ENCODE results near the gene CREB5.

CREB5 gene

GRCh38 chr7:28811701-28812430 lies 399.5 kb downstream of the CREB5 start:
- H3K4me1 ChIP-seq = no peaks in the 10 kb centered on the region
- H3K9ac ChIP-seq = no peak overlapping the region
- no peaks in the 10 kb centered on the region for H3K27me3 ChIP-seq (ENCODE audit: control insufficient read depth, insufficient read depth, low read length)
- H3K4me2 ChIP-seq (ENCODE audit: low read length) = no peak overlapping the region
- H3K36me3 ChIP-seq (ENCODE audit: control insufficient read depth, insufficient read depth, low read length) = no peaks in the 10 kb centered on the region
- TF ChIP-seq CTCF (IDR thresholded peaks at IDR 0.05) = no peak
- H3K4me3 ChIP-seq (ENCODE audit: low read depth, low read length) = no peak overlapping the region
- no peak overlapping the region for H2AFZ ChIP-seq
- no peaks in the 10 kb centered on the region for H3K9me3 ChIP-seq (ENCODE audit: control insufficient read depth, low read length)
- H3K27ac ChIP-seq = no peak overlapping the region
- H3K79me2 ChIP-seq = no peaks in the 10 kb centered on the region

GRCh38 chr7:28812616-28813015 lies 400.3 kb downstream of the CREB5 start:
- Histone ChIP-seq H3K9me3 (ENCODE audit: control insufficient read depth, low read length) (no peaks in the 10 kb centered on the region), H3K4me1 (no peaks in the 10 kb centered on the region), H3K36me3 (ENCODE audit: control insufficient read depth, insufficient read depth, low read length) (no peaks in the 10 kb centered on the region), H3K4me2 (ENCODE audit: low read length) (no peak overlapping the region), H3K27me3 (ENCODE audit: control insufficient read depth, insufficient read depth, low read length) (no peaks in the 10 kb centered on the region), H3K27ac (no peak overlapping the region), H3K4me3 (ENCODE audit: low read depth, low read length) (no peak overlapping the region), H3K9ac (no peak overlapping the region), H2AFZ (no peak overlapping the region), H3K79me2 (no peaks in the 10 kb centered on the region)
- TF ChIP-seq CTCF (IDR thresholded peaks at IDR 0.05) = no peak

- no peaks in the 10 kb centered on the region for H3K4me1 ChIP-seq
- no peak overlapping the region for H3K4me2 ChIP-seq (ENCODE audit: low read length)
- TF ChIP-seq CTCF (IDR thresholded peaks at IDR 0.05) = no peak
- H2AFZ ChIP-seq = no peak overlapping the region
- H3K27ac ChIP-seq = no peak overlapping the region
- no peaks in the 10 kb centered on the region for H3K9me3 ChIP-seq (ENCODE audit: control insufficient read depth, low read length)
- H3K4me3 ChIP-seq (ENCODE audit: low read depth, low read length) = no peak overlapping the region
- H3K36me3 ChIP-seq (ENCODE audit: control insufficient read depth, insufficient read depth, low read length) = no peaks in the 10 kb centered on the region
- H3K9ac ChIP-seq = no peak overlapping the region
- H3K79me2 ChIP-seq = no peaks in the 10 kb centered on the region
- H3K27me3 ChIP-seq (ENCODE audit: control insufficient read depth, insufficient read depth, low read length) = no peaks in the 10 kb centered on the region
These were observed 401.1 kb downstream of the CREB5 start for GRCh38 chr7:28813243-28813962.

GRCh38 chr7:28815369-28815927 lies 403.1 kb downstream of the CREB5 start:
- H3K79me2 ChIP-seq = no peaks in the 10 kb centered on the region
- H3K9me3 ChIP-seq (ENCODE audit: control insufficient read depth, low read length) = no peaks in the 10 kb centered on the region
- no peak for TF ChIP-seq CTCF (IDR thresholded peaks at IDR 0.05)
- no peak overlapping the region for H2AFZ ChIP-seq
- H3K4me3 ChIP-seq (ENCODE audit: low read depth, low read length) = no peak overlapping the region
- H3K9ac ChIP-seq = no peak overlapping the region
- H3K4me2 ChIP-seq (ENCODE audit: low read length) = no peak overlapping the region
- no peaks in the 10 kb centered on the region for H3K27me3 ChIP-seq (ENCODE audit: control insufficient read depth, insufficient read depth, low read length)
- H3K27ac ChIP-seq = no peak overlapping the region
- H3K36me3 ChIP-seq (ENCODE audit: control insufficient read depth, insufficient read depth, low read length) = no peaks in the 10 kb centered on the region
- H3K4me1 ChIP-seq = no peaks in the 10 kb centered on the region
